Mesenchymal stem cell (in vitro differentiated cells and primary cell): ENCODE measurements around the gene SCARB1.
A peak's percentile ranks its signal among the peaks of the same experiment; 100 is the strongest.

Source experiments
- DNase-seq: peaks from one replicate; pipeline ENCODE4 v3.0.0-alpha.2; 2013
- H2AFZ ChIP-seq: one replicate; pipeline ENCODE4 v1.6.1; 2013; ENCODE audit warnings: low read depth, mild to moderate bottlenecking, control low read depth, inconsistent platforms, low read length, moderate library complexity
- H2AK5ac ChIP-seq: 2 replicates; pipeline ENCODE4 v1.6.1; 2013; ENCODE audit warnings: low read length, moderate library complexity, mild to moderate bottlenecking, inconsistent platforms; ENCODE audit not compliant: severe bottlenecking
- H2BK120ac ChIP-seq: one replicate; pipeline ENCODE4 v1.6.1; 2013; ENCODE audit warnings: low read depth, mild to moderate bottlenecking, inconsistent platforms, low read length, moderate library complexity
- H2BK12ac ChIP-seq, 2 experiments: one replicate each; pipeline ENCODE4 v1.6.1; 2013; ENCODE audit warnings: inconsistent platforms in 2 of 2, low read length in 2 of 2, mild to moderate bottlenecking in 2 of 2, moderate library complexity in 2 of 2, control low read depth in 1 of 2
- H2BK15ac ChIP-seq: one replicate; pipeline ENCODE4 v1.6.1; 2013; ENCODE audit warnings: mild to moderate bottlenecking, low read depth, inconsistent platforms; ENCODE audit not compliant: poor library complexity, severe bottlenecking
- H2BK5ac ChIP-seq: 2 replicates; pipeline ENCODE4 v1.6.1; 2013; ENCODE audit warnings: low read depth, mild to moderate bottlenecking, low read length, control low read depth, inconsistent platforms; ENCODE audit not compliant: poor library complexity, severe bottlenecking
- H3K14ac ChIP-seq, 2 experiments: one replicate each; pipeline ENCODE4 v1.6.1; 2013; ENCODE audit warnings: inconsistent platforms in 2 of 2, low read length in 2 of 2, control low read depth in 1 of 2, mild to moderate bottlenecking in 1 of 2, moderate library complexity in 1 of 2
- H3K18ac ChIP-seq, 2 experiments: one replicate each; pipeline ENCODE4 v1.6.1; 2013; ENCODE audit warnings: inconsistent platforms in 2 of 2, low read length in 2 of 2, control low read depth in 1 of 2, low read depth in 1 of 2, mild to moderate bottlenecking in 1 of 2
- H3K23ac ChIP-seq, 2 experiments: one replicate each; pipeline ENCODE4 v1.6.1; 2013; ENCODE audit warnings: inconsistent platforms in 2 of 2, low read length in 2 of 2, mild to moderate bottlenecking in 2 of 2, moderate library complexity in 2 of 2, control low read depth in 1 of 2
- H3K27ac ChIP-seq: 2 replicates; pipeline ENCODE4 v1.5.1; 2013; ENCODE audit warnings: mild to moderate bottlenecking, moderate library complexity, low read length, control low read depth, inconsistent platforms; ENCODE audit not compliant: poor library complexity, severe bottlenecking
- H3K27me3 ChIP-seq, 2 experiments: 2 replicates each; pipeline versions ENCODE4 v1.6.1 to v1.7.0; 2013; ENCODE audit warnings: low read length in 2 of 2, mild to moderate bottlenecking in 2 of 2, moderate library complexity in 2 of 2, control low read depth in 1 of 2, inconsistent platforms in 1 of 2; ENCODE audit not compliant: control insufficient read depth in 1 of 2, insufficient read depth in 1 of 2
- H3K36me3 ChIP-seq, 2 experiments: 2 replicates each; pipeline versions ENCODE4 v1.6.1 to v1.7.0; 2013; ENCODE audit warnings: low read length in 2 of 2, control low read depth in 1 of 2, inconsistent platforms in 1 of 2, low read depth in 1 of 2, mild to moderate bottlenecking in 1 of 2; ENCODE audit not compliant: insufficient read depth in 2 of 2, control insufficient read depth in 1 of 2
- H3K4ac ChIP-seq, 2 experiments: one replicate each; pipeline ENCODE4 v1.6.1; 2013; ENCODE audit warnings: inconsistent platforms in 2 of 2, low read length in 2 of 2, mild to moderate bottlenecking in 2 of 2, moderate library complexity in 2 of 2, control low read depth in 1 of 2, low read depth in 1 of 2
- H3K4me1 ChIP-seq: 2 replicates; pipeline ENCODE4 v1.6.1; 2013; ENCODE audit warnings: low read depth, low read length, control low read depth; ENCODE audit not compliant: control insufficient read depth, insufficient read depth
- H3K4me2 ChIP-seq: 2 replicates; pipeline ENCODE4 v1.6.1; 2013; ENCODE audit warnings: low read length, mild to moderate bottlenecking, inconsistent platforms; ENCODE audit not compliant: poor library complexity, severe bottlenecking
- H3K4me3 ChIP-seq, 2 experiments: 2 replicates each; pipeline versions ENCODE4 v1.5.1 to v1.7.0; 2013; ENCODE audit warnings: low read length in 2 of 2, mild to moderate bottlenecking in 2 of 2, control low read depth in 1 of 2, low read depth in 1 of 2; ENCODE audit not compliant: insufficient read depth in 1 of 2
- H3K79me1 ChIP-seq: replicated peaks from 2 replicates; pipeline ENCODE4 v1.6.1; 2013; ENCODE audit warnings: mild to moderate bottlenecking, control low read depth, low read length, inconsistent platforms; ENCODE audit not compliant: poor library complexity, severe bottlenecking
- H3K9ac ChIP-seq: 2 replicates; pipeline ENCODE4 v1.7.0; 2013; ENCODE audit warnings: mild to moderate bottlenecking, low read length, moderate library complexity
- H3K9me3 ChIP-seq: 2 replicates; pipeline ENCODE4 v1.7.0; 2013; ENCODE audit warnings: mild to moderate bottlenecking, low read length; ENCODE audit not compliant: control insufficient read depth
- H4K8ac ChIP-seq: one replicate; pipeline ENCODE4 v1.6.1; 2013; ENCODE audit warnings: inconsistent platforms, mild to moderate bottlenecking, low read length, moderate library complexity
- H4K91ac ChIP-seq: one replicate; pipeline ENCODE4 v1.6.1; 2013; ENCODE audit warnings: mild to moderate bottlenecking, low read length, inconsistent platforms
- WGBS: methylation state at CpG from one replicate; pipeline ENCODE4 v1.1.7; 2013; ENCODE audit warnings: mixed read lengths; 5-methylcytosine and 5-hydroxymethylcytosine counted together

The SCARB1 gene

DNA sequence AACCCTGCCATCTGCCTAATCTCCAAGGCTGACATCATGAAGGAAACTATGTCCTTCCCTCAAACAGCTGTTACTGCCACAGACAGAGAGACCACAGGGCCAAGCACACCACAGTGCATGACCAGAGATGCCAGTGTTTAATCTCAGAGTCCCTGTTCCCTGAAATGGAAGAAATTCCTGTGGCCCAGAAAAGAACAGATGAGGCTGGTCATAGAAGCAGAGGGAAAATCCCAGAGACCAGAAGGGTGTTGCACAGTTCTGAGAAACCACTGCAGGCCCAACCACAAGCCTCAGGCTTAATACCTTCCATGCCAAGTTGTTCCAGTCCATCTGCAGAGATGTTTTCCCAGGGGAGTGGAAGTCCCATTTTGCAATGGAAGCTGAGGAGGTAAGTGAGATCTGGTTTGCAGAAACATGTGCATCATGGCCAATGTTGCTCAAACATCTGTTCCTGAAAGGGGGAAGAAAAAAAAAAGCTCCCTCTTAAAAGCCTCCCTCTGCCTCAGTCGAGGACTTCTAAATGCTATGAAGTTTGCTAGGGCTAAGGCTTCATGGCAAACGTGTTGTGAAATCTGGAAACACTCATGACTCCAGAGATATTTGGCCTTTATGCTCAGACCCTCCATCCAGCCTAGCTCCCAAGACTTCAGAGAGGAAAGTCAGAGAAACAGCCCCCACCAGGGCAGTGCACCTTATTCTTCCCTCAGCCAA is 98.6 kb downstream of the SCARB1 start:
- peak overlapping the region; percentile 47 for H2AK5ac ChIP-seq
- H3K27ac ChIP-seq = peak overlapping the region; percentile 18
- H3K4me1 ChIP-seq = peaks cover 51% of the 10 kb centered on the region
- peak overlapping the region; percentile 20 for H2BK5ac ChIP-seq
- H2AFZ ChIP-seq = no peak overlapping the region
- H3K14ac ChIP-seq = no peak overlapping the region
- DNase-seq = peak; percentile 100
- H3K18ac ChIP-seq = peak overlapping the region; percentile 38 to 55
- peak overlapping the region; percentile 49 for H2BK15ac ChIP-seq
- peak overlapping the region; percentile 48 to 64 for H3K4ac ChIP-seq
- H2BK12ac ChIP-seq = peak overlapping the region in 1 of 2 experiments; percentile 67
- no peak overlapping the region for H3K23ac ChIP-seq
- 27% methylated on average over 2 of the region's 2 CpGs for WGBS
- peak overlapping the region; percentile 50 for H3K9ac ChIP-seq
- H4K8ac ChIP-seq = peak overlapping the region; percentile 55
- H3K4me2 ChIP-seq = no peak overlapping the region
- H3K9me3 ChIP-seq = no peaks in the 10 kb centered on the region
- H3K36me3 ChIP-seq = no peaks in the 10 kb centered on the region
- no peak overlapping the region for H3K4me3 ChIP-seq
- H3K79me1 ChIP-seq = no peaks in the 10 kb centered on the region
- H4K91ac ChIP-seq = no peak overlapping the region
- peak overlapping the region; percentile 66 for H2BK120ac ChIP-seq
- peaks cover 0 to 12% of the 10 kb centered on the region in 2 experiments for H3K27me3 ChIP-seq

DNA sequence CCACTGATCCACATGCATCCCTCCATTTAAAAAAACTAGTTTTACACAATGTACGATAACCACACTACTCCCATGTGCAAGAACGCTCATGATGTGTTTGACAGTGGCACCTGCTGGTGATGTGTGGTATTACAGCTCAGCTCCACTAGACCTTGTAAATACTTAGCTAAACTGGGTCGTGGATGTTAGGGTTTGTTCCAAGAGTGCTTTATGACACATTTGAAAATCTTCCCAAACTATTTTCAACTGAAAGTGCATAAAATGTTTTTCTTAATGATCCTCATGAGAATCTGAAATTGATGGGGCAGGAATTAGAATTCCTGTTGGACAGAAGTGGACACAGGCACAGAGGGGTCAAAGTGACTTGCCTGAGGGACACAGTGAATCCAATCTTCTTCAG is 99.2 kb downstream of the SCARB1 start:
- peak; percentile 90 for DNase-seq
- Histone ChIP-seq H3K14ac (no peak overlapping the region), H3K23ac (no peak overlapping the region), H3K27me3 (peaks cover 0 to 16% of the 10 kb centered on the region in 2 experiments), H2AK5ac (peak overlapping the region; percentile 79), H3K27ac (peak overlapping the region; percentile 2), H3K4me1 (peaks cover 50% of the 10 kb centered on the region), H3K36me3 (no peaks in the 10 kb centered on the region), H2BK15ac (no peak overlapping the region), H2BK12ac (peak overlapping the region in 1 of 2 experiments; percentile 96), H3K79me1 (no peaks in the 10 kb centered on the region), H3K9me3 (no peaks in the 10 kb centered on the region), H3K9ac (peak overlapping the region; percentile 26), H3K4me2 (no peak overlapping the region), H4K91ac (peak overlapping the region; percentile 75), H2AFZ (no peak overlapping the region), H3K4ac (peak overlapping the region; percentile 10 to 60), H2BK5ac (no peak overlapping the region), H3K4me3 (no peak overlapping the region), H4K8ac (no peak overlapping the region), H3K18ac (peak overlapping the region; percentile 64 to 81), H2BK120ac (peak overlapping the region; percentile 84)
- WGBS = no CpG with 5 or more reads among the region's 3 CpGs

DNA sequence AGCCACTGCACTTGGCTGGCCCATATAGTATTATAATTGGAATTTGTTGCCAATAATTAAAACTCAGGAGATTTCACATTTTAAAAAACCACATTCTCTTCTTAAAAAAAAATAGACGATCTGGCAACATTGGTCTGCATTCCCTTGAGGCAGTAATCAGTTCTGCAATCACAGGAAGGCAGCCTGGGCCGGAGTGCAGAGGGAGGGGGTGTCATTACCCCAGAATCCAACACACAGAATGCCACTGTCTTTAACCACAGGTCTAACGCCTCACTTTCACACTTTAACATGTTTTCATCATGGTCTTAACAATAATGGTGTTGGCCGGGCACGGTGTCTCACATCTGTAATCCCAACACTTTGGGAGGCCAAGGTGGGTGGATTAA is 100.1 kb downstream of the SCARB1 start:
- Histone ChIP-seq H3K79me1 (no peaks in the 10 kb centered on the region), H3K4ac (peak overlapping the region in 1 of 2 experiments; percentile 42), H3K27me3 (peaks cover 0 to 25% of the 10 kb centered on the region in 2 experiments), H2AFZ (no peak overlapping the region), H3K27ac (no peak overlapping the region), H3K9me3 (no peaks in the 10 kb centered on the region), H3K4me2 (no peak overlapping the region), H2BK12ac (peak overlapping the region in 1 of 2 experiments; percentile 94), H3K18ac (peak overlapping the region; percentile 67 to 93), H4K91ac (no peak overlapping the region), H3K23ac (no peak overlapping the region), H3K36me3 (no peaks in the 10 kb centered on the region), H3K4me3 (no peak overlapping the region), H3K4me1 (peaks cover 47% of the 10 kb centered on the region), H3K14ac (no peak overlapping the region), H2BK5ac (no peak overlapping the region), H2AK5ac (no peak overlapping the region), H2BK15ac (no peak overlapping the region), H2BK120ac (no peak overlapping the region), H4K8ac (no peak overlapping the region), H3K9ac (no peak overlapping the region)
- WGBS = 96% methylated on average over 5 of the region's 5 CpGs
- no peak for DNase-seq

DNA sequence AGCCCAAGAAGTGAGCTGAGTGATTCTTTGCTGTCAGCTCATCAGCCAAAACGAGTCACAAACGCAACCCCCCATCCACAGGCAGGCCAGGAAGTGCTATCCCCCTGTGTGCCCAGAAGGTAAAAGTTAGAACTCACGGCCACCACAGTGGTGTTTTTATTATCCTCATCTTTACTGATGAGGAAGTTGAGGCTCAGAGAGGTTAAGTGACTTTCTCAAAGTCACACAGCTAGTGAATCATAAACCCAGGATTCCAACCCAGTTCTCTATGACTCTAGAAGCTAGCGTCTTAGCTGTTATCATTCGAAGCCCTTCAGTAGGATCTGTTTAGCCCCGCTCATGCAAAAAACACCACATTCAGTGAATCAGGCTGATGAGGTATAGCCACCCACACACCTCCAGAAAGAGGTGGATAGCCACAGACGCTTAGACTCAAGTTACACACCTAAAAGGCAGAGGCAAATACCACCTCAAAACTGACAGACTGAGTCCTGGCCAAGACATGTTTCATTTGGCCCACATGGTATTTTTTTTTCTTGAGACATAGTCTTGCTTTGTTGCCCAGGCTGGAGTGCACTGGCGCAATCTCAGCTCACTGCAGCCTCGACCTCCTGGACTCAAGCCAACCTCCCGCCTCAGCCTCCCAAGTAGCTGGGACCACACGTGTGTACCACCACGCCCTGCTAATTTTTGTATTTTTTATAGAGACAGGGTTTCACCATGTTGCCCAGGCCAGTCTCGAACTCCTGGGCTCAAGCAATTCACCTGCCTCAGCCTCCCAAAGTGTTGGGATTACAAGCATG is 100.7 kb downstream of the SCARB1 start:
- H3K79me1 ChIP-seq = no peaks in the 10 kb centered on the region
- no peak overlapping the region for H4K8ac ChIP-seq
- peaks cover 0 to 27% of the 10 kb centered on the region in 2 experiments for H3K27me3 ChIP-seq
- H4K91ac ChIP-seq = no peak overlapping the region
- no peak overlapping the region for H3K9ac ChIP-seq
- H2AFZ ChIP-seq = no peak overlapping the region
- 85% methylated on average over 13 of the region's 13 CpGs for WGBS
- H2BK120ac ChIP-seq = no peak overlapping the region
- H3K4ac ChIP-seq = peak overlapping the region; percentile 4 to 35
- peak overlapping the region; percentile 28 to 46 for H2BK12ac ChIP-seq
- no peaks in the 10 kb centered on the region for H3K36me3 ChIP-seq
- no peak overlapping the region for H3K4me2 ChIP-seq
- no peak overlapping the region for H3K27ac ChIP-seq
- H2BK5ac ChIP-seq = no peak overlapping the region
- peak overlapping the region; percentile 77 for H2BK15ac ChIP-seq
- no peak overlapping the region for H3K14ac ChIP-seq
- no peak overlapping the region for H3K23ac ChIP-seq
- no peaks in the 10 kb centered on the region for H3K9me3 ChIP-seq
- no peak overlapping the region for H3K4me3 ChIP-seq
- no peak for DNase-seq
- H3K18ac ChIP-seq = peak overlapping the region; percentile 50 to 60
- H2AK5ac ChIP-seq = peak overlapping the region; percentile 19
- H3K4me1 ChIP-seq = peaks cover 42% of the 10 kb centered on the region
